Stimulated activated CD4-positive, alpha-beta T cell treated with anti-CD3 and anti-CD28 coated beads, Interleukin-1b, Interleukin-23, amount 100 ng/mL, for 48 hours (primary cell): ENCODE results near the gene CYP27B1.
"Not testable (repeated sequence)": the region's sequence is repeated elsewhere in the genome, so short reads cannot be mapped to it uniquely, and the experiment has no call there.

Experiments
- DNase-seq: peaks from one replicate; pipeline ENCODE4 v3.0.0-alpha.2; 2020

CYP27B1 gene

DNA sequence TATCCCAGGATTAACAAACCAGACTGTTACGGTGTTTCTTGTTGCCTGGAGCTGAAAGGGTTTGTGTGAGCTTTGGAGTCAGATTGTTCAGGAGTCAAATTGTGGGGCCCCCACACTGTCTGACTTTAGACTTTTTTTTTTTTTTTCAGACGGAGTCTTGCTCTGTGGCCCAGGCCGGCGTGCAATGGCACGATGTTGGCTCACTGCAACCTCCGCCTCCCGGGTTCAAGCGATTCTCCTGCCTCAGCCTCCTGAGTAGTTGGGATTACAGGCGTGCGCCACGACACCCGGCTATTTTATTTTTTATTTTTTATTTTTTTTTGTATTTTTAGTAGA, 16.6 kb upstream of the CYP27B1 start:
- DNase-seq, result no peak

DNA sequence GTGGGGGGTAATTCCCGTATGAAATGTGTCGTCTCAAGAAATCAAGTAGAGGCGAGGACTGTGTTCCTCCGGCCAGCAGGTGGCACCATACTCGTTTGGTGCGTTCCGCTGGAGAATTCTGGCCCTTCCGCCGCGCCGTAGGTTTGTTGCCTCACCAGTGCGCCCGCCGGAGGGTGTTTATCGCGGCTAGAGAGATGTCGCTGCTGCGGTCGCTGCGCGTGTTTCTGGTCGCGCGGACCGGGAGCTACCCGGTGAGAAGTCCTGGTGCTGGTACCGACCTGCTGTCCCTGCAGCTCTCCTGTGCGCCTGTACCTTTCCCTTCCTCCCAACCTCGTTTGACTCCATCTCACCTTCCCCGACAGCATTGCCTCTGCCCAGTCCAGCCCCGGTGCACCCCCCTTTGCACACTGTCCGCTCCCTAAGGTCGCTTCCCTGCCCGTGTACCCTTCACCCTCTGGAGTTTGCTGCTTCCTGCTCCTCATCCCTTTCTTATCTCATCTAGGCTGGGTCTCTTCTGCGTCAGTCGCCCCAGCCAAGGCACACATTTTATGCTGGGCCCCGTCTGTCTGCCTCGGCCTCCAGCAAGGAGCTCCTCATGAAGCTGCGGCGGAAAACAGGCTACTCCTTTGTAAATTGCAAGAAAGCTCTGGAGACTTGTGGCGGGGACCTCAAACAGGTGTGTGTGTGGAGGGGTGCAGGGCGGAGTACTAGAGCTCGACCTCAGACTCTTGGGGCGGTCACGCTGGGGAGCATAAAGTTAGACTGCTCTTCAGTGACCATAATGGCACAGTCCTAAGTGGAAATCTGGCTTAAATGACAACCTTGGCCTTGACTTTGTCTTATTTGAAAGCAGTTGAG, 16.0 kb upstream of the CYP27B1 start, which contains the start of gene TSFM:
TSS of gene TSFM (plus strand) at position 180 of the 858 bp plus-strand sequence. CDS start at position 195, 15 bp downstream.
- peak; percentile 96 for DNase-seq

DNA sequence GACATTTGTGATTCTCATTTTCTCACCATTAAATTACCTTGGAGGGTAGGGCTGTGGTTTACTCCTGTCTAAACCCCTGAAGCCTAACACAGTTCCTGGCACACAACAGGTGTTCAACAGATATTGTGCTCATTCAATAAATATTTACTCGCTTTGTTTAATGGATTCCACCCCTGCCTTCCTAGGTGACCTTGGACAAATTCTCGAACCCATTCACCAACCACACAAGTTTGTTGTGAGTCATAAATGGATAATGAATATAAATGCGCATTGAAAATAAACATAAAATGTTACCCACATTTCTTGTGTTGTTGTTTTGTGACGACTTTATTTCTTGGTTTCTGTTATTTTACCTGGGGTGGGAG, 15.3 kb upstream of the CYP27B1 start:
- no peak for DNase-seq

DNA sequence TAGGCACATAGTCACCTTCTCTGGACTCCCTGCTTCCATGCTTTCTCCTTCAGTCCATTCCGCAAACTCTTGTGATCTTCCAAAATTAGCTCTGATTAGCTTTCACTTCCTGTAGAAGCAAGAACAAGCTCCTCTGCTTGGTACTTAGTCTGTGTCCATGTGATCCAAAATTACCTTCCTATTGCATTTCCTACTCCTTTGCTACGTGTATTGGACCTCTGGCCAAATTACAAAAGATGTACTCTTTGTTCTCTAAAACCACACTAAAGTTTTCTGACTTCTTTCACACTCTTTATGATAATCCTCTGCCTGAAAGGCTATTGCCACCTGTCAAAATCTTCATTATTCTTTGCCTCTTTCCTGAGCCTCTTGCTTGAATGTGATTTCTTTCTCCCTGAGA, 14.9 kb upstream of the CYP27B1 start:
- no peak for DNase-seq

DNA sequence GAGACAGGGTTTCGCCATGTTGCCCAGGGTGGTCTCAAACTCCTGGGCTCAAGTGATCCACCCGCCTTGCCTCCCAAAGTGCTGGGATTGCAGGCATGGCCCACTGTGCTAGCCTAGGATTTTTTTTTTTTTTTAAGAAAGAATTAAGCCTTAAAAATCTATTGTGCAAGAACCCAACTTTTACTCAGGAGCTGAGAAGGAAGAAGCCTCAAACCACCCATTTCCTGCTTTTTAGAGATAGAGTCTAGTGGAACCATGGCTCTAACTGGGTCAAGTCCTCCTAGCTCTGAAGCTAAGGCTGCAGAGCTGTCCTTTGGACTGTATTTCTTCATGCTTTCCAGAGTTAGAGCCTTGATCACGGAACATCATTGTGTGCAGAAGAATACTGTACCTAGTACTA, 14.4 kb upstream of the CYP27B1 start:
- no peak for DNase-seq

DNA sequence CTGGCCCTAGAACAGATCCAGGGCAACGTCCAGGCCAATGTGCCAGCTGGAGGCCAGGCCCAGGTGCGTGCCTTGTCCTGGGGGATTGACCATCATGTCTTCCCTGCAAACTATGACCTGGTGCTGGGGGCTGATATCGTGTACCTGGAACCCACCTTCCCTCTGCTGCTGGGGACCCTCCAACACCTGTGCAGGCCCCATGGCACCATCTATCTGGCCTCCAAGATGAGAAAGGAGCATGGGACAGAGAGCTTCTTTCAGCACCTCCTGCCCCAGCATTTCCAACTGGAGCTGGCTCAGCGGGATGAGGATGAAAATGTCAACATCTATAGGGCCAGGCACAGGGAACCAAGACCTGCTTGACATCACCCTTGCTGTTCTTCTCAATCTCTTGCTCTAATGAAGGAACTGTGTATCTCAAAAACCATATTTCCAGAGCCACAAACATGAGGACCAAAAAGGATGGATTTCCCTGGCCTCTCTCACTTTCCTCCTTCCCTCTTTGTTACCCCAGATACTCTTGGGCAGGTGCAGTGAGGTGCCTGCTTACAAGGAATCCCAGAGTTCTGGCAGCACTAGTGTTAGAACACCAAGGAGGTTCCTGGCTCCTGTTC, 13.5 kb upstream of the CYP27B1 start:
- no peak for DNase-seq

DNA sequence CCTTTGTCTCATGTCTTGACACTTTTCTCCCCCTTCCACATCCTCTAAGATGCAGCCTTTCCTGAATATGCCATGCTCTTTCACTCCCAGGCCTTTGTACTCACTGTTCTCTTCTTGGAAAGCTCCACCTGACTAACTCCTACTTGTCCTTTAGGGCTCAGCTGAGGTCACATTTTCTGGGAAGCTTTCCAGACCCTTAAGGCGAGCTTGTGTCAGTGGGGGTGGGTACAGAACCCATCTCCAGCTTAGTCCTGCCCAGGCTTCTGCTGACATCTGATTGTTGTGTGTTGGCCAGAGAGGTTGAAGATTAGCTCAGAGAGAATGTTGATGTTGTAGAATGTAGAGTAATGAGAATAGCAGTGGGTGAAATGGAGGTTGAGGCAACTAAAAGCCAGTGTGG, 12.9 kb upstream of the CYP27B1 start:
- DNase-seq, result no peak

DNA sequence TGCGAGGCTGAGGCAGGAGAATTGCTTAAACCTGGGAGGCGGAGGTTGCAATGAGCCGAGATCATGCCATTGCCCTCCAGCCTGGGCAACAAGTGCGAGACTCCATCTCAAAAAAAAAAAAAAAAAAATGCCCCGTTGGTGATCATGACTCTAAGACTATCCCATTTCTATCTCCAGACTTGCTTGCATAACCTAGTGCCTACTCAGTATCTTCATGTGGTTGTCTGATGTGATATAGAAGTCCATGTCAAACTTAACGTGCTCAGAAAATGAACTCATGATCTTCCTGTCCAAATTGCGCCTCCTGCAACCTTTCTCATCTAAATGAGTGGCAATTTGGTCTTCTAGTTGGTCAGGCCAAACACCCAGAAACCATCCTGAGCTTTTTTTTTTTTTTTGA, 11.0 kb upstream of the CYP27B1 start:
- no peak for DNase-seq

DNA sequence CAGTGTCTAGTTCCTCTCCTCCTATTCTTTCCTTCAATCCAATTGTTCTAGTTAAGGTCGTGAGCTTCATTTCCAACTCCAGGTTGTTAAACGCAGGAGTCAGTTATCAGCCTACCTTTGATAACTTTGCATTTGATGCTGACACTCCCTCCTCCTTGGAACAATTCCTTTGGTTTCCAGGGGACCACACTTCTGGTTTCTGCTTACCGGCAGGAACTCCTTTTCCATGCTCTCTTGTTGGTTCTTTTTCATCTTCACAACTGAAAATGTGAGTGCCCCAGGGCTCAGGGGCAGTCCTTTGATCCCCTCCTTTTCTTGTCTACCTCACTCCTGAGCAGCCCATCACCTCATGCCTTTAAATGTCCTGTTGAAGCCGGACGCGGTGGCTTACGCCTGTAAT, 10.5 kb upstream of the CYP27B1 start:
- DNase-seq, result no peak

DNA sequence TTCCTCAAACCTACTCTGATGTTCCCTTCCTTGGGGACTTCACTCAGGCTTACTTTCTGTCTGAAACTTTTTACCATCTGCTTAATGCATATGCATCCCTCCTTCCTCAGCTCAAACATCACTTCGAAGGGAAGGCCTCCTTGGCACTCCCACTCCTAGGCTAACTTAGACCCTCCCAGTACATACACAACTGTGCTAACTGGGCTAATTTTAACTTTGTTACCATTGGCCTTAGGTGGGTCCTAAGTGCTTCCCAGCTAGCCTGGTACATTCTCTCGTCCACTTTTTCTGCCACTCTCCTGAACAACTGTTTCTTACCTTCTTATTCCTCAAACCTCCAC, 9.3 kb upstream of the CYP27B1 start:
- DNase-seq, result no peak

DNA sequence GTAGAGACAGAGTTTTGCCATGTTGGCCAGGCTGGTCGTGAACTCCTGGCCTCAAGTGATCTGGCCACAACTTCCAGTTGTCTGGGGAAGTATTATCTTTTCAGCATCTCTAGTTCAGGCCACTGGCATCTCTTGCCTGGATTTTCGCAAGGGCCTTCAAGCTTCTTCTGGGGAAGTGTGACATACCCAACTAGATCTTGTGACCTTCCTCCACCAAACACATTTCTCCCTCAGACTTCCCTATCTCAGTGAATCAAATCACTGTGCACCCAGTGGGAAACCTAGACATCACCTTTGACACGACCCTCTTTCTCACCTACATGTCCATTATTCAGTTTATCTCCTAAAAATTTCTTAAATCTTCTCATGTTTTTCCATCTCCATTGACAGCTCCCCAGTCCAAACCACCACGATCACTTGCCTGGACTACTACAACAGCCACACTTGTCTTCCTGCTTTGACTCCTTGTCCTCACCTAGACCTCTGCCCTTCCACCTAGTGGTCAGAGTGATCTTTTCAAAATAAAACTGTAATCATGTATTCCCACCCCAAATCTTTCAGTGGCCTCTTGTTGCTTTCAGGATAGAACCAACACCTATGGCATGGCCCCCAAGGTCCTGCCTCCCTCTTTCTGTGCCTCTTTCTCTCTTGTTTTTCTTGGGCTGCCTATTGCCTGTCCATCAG, 8.8 kb upstream of the CYP27B1 start:
- DNase-seq, result no peak

DNA sequence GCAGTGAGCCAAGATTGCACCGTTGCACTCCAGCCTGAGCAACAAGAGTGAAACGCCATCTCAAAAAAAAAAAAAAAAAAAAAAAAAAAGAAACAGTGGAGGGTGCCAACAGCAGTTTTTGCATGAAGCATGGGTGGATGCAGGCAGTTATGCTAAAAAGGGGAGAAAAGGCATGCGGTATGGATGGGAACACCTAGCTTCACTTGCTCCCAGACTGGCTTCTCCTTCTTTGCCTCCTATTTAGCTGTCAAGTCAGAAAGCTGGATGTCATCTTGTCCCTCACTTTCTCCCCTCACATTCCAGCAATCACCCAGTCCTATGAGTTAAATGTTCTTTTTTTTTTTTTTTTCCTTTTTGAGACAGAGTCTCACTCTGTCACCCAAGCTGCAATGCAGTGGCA, 8.2 kb upstream of the CYP27B1 start:
- no peak for DNase-seq

DNA sequence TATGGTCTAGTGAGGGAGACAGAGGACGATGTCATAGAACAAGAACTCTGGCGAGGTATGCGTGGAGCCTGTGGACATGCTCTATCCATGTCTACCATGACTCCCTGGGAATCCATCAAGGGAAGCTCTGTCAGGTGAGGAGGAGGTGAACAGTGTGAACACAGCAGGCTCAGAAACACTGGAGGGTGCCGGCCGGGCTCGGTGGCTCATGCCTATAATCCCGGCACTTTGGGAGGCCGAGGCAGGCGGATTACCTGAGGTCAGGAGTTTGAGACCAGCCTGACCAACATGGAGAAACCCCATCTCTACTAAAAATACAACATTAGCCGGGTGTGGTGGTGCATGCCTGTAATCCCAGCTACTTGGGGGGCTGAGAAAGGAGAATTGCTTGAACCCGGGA, 7.8 kb upstream of the CYP27B1 start:
- not testable (repeated sequence) for DNase-seq

DNA sequence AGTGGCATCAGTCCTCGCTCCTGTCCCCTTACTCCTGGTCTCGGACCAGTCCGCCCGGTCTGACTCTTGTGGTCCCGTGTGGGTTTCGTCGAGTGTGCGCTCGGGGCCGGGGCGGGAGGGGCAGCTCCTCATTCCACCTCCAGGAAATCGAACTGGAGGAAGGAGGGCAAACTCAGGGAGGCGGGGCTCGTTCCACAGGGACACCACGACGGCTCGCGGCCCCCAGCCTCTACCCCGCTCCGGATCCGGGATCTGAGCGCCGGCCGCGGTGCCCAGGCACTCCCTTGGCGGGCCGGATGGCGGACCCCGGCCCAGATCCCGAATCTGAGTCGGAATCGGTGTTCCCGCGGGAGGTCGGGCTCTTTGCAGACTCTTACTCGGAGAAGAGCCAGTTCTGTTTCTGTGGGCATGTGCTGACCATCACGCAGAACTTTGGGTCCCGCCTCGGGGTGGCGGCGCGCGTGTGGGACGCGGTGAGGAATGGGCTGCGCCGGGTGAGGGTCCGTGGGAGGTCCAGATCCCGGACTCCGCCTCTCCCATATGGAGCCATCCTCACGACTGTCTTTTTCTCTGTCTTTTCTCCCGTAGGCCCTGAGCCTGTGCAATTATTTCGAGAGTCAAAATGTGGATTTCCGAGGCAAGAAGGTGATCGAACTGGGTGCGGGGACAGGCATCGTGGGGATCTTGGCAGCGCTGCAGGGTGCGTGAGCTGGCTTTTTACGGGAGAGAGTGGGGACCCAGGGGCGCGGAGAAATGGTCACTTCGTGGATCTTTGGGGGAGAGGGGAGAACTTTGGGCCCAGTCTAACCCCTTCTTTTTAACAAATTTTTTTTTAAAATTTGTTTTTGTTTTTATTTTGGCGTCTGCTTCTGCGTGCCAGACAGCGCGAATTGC, 5.8 kb upstream of the CYP27B1 start, which contains the start of gene EEF1AKMT3:
TSS of gene EEF1AKMT3 (plus strand) at position 186 of the 894 bp plus-strand sequence. CDS start at position 297, 111 bp downstream.
- DNase-seq, result peak; percentile 19

DNA sequence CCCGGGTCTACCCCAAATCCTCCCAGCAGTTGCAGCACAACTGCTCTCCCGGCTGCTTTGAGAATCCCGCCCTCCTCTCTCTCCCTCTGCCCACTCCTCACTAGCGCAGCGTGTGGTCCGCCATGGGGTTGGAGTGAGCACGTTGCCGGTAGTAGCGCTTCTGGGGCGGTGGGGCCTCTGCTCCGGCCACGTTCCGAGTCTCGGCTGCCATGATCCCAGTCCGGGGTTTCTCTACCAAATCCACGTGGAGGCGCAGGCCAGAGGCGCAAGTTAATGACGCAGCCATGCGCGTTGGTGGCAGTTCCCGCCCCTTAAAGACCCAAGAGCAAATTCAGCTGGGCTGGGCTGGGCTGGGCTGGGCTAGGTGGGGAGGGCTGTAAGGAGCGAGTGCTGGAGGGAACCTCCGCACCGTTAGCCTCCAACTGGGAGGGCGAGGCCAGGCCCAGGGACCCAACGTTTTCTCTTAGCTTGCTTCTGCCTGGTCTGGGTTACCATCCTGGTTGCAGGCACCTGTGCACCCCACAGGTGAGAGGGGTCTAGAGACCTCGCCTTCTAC, 5.1 kb upstream of the CYP27B1 start, which contains the start of gene METTL1:
TSS of gene METTL1 (minus strand) at position 233 of the 556 bp plus-strand sequence. CDS start at position 211, 22 bp downstream.
- peak; percentile 96 for DNase-seq

DNA sequence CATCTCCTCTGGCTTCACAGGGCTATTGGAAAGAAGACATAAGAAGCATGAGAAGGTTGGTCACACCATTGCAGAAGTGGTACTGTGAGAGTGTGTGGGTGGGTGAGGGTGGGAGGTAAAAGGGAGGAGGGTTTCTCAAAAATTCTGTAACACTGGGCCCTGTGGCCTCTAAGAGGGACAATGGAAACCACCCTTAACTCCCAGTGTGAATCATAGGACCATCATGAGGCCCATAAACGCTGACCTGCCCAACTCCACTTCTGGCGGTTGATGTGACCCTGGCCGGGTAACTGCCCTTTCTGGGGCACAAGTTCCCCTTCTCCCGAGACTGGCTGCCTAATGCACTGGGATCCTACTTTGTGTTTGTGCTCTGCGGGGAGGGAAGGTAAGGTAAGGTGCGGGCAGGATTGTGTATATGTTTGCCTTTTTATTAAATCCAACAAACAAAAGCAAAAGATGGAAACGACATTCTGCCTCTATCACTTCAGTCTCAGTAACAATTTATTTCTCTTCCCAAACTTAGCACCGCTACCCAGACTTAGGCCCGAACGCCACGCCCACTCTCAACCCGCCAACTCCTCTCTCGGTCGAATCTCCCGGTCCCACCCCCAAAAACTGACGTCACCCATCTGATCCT, 4.5 kb upstream of the CYP27B1 start:
- peak; percentile 91 for DNase-seq

DNA sequence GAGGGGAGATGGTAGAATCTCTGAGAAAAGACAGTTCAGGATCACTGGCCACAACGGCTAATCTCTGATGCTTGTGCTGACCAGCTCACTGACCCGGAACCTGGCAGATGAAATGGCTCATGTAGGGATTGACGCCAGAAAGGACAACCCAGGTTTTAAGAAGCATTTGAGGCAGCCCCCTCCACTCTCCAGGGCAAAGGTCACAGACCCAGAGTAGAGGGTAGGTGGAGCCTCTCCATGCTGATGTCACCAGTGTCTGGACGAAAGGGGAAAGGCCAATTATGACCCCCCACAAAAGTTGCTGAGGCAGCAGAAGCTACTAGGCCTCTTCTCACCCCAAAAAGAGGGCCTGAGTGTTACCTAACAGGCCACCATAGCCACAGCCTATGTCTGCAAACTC, 3.9 kb upstream of the CYP27B1 start:
- DNase-seq, result no peak

DNA sequence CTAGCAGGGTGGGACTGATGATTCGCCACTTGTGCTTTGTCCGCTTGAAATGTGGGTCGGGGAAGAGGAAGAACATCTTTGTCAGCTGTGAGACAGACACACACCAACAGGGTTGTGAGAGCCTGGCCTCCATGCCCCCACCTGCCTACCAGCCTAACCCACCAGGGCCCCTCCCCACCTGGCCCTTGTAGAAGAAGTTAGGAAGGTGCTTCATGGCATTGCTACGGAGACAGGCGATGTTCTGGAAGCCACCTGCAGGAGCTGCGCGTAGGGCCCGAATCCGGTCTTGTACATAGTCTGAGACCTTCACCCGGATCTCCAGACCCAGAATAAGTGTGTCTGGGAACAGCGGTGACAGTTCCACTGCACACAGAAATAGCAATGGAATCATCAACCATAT, 2.7 kb upstream of the CYP27B1 start:
- no peak for DNase-seq

DNA sequence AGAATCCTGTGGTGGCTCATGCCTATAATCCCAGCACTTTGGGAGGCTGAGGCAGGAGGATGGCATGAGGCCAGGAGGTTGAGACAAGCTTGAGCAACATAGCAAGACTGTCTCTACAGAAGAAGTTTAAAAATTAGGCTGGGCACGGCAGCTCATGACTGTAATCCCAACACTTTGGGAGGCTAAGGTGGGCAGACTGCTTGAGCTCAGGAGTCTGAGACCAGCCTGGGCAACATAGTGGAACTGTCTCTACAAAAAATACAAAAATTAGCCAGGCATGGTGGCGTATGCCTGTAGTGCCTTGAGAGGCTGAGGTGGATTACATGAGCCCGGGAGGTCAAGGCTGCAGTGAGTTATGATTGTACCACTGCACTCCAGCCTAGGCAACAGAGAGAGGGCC, 998 bp upstream of the CYP27B1 start:
- no peak for DNase-seq

DNA sequence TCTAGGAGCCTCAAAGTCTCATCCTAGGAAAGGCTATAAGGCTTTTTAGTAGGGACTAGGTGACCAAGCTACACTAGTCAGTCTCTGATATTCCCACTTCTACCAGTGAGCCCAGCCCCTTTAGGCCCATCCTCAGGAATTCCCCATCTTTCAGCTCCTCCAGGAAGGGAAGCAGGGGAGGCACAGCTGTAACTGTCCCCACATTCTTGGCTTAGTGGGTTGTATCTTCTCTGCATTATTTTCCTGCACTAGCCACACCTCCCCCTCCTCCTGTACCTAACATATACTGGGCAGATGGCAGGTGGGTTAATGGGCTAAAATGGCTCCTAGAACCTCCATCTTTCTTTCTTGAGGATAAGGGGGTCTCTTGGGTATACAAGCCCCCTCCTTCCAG, 424 bp upstream of the CYP27B1 start:
- DNase-seq, result no peak

DNA sequence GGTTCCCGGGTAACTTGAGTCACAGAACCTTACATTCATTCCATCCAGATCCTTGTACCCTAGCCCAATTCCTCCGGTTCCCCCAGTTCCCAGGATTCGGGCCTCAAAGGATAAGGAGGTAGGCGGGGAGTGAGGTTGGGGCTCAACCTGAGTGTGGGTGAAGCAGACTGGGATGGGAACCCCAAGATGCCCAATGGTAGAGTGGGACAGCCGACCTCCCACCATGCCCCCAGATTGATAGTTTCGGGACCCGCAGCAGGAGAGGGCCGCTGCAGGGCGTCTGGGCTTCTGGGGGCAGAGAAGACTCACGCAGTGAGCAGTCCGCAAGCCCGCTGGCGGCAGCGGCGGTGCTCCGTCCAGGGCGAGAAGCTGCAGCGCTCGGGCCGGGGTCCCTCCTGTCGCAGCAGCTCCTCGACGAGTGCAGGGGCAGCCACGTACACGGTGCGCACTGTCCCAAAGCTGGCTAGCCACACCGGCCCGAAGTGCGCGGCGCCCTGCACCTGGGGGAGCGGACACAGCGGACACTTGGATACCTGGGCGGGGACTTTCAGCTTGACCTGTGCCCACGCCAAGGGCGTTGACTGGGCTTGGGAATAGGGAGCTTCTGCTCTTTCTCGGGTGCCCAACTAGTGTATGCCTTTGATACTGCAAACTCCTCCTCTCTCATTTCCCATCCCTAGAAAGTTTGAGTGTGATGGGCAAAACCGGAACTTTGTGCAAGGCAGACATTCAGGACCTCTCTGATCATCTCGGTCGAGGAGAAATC, 997 bp downstream of the CYP27B1 start:
- peak; percentile 17 for DNase-seq
